Endothelial cell of umbilical vein (primary cell): ENCODE results near the gene STRN3. TPM values are rescaled to one million over a fixed set of nuclear protein-coding genes. Genes with fewer than 3 reads are reported as not detected.

Experiments
- BruUV-seq: library from RNA; stranded (reverse); fragments of 400-500 nt; replicated peaks from 2 replicates; lab custom pipeline; 2021; lab: Mats Ljungman, UMichigan
- CTCF ChIA-PET: fragments of 300-600, 350-600 bp; sonication (Branson Sonifier 250); formaldehyde crosslinking; loops from one replicate; lab custom pipeline; 2021; ENCODE audit warnings: antibody characterized with exemption, inconsistent platforms; lab: Charles Lee
- POLR2A ChIA-PET: fragments of 300-600, 350-600 bp; sonication (Branson Sonifier 250); formaldehyde crosslinking; loops from one replicate; lab custom pipeline; 2021; ENCODE audit warnings: antibody characterized with exemption, inconsistent platforms; lab: Charles Lee
- DNase-seq: peaks from one replicate; pipeline ENCODE4 v3.0.0-alpha.2; 2011; ENCODE audit warnings: low read depth, low spot score
- FAIRE-seq: peaks from 2 replicates; lab custom pipeline; 2011; peaks lifted over from hg19 to GRCh38; lab: Jason Lieb, UNC
- H2AFZ ChIP-seq: 2 replicates; pipeline ENCODE4 v1.6.0; 2012; ENCODE audit warnings: low read depth, low read length, control low read depth, inconsistent platforms
- H3K27ac ChIP-seq: 2 replicates; pipeline ENCODE4 v1.5.1; 2011; ENCODE audit warnings: low read depth, mild to moderate bottlenecking, control low read depth, low read length, moderate library complexity; ENCODE audit not compliant: insufficient read depth
- H3K27me3 ChIP-seq, 2 experiments: 2 replicates each; pipeline versions ENCODE4 v1.6.0 to v1.6.1; 2011; ENCODE audit warnings: low read length in 2 of 2, mixed read lengths in 1 of 2; ENCODE audit not compliant: control insufficient read depth in 2 of 2, insufficient read depth in 2 of 2
- H3K36me3 ChIP-seq, 2 experiments: 2 replicates in 1 of 2; 3 replicates in 1 of 2; pipeline ENCODE4 v1.5.1; 2011; ENCODE audit warnings: low read length in 2 of 2, mild to moderate bottlenecking in 1 of 2, moderate library complexity in 1 of 2; ENCODE audit not compliant: control insufficient read depth in 2 of 2, insufficient read depth in 2 of 2; ENCODE audit errors: extremely low read depth in 1 of 2
- H3K4me1 ChIP-seq: 3 replicates; pipeline ENCODE4 v1.5.1; 2011; ENCODE audit warnings: mild to moderate bottlenecking, low read length; ENCODE audit not compliant: control insufficient read depth, insufficient read depth; ENCODE audit errors: extremely low read depth
- H3K4me2 ChIP-seq: 2 replicates; pipeline ENCODE4 v1.6.1; 2011; ENCODE audit warnings: low read length, control low read depth, mixed read lengths; ENCODE audit not compliant: insufficient read depth
- H3K4me3 ChIP-seq, 3 experiments: fragments of 200-600 bp in 1 of 3; sonication (generic), shearing (Covaris generic) in 1 of 3; replicated peaks in 1 of 3; 2 replicates each; pipeline ENCODE4 v1.5.1; 2011 to 2016; ENCODE audit warnings: control low read depth in 3 of 3, low read length in 3 of 3, mild to moderate bottlenecking in 2 of 3, inconsistent platforms in 1 of 3, low read depth in 1 of 3, moderate library complexity in 1 of 3; ENCODE audit not compliant: insufficient read depth in 1 of 3
- H3K79me2 ChIP-seq: 2 replicates; pipeline ENCODE4 v1.6.0; 2012; ENCODE audit warnings: low read length, inconsistent platforms; ENCODE audit not compliant: control insufficient read depth, insufficient read depth
- H3K9ac ChIP-seq: replicated peaks from 2 replicates; pipeline ENCODE3; 2011; ENCODE audit warnings: low read length, control low read depth; ENCODE audit not compliant: insufficient read depth; ENCODE audit errors: extremely low read depth
- H3K9me1 ChIP-seq: replicated peaks from 3 replicates; pipeline ENCODE4 v1.6.0; 2011; ENCODE audit warnings: mild to moderate bottlenecking, low read length; ENCODE audit not compliant: control insufficient read depth, insufficient read depth; ENCODE audit errors: extremely low read depth
- H3K9me3 ChIP-seq: replicated peaks from 2 replicates; pipeline ENCODE4 v1.5.1; 2012; ENCODE audit warnings: low read length, inconsistent platforms; ENCODE audit not compliant: control insufficient read depth, insufficient read depth
- H4K20me1 ChIP-seq: replicated peaks from 2 replicates; pipeline ENCODE3; 2011; ENCODE audit warnings: mild to moderate bottlenecking, low read length; ENCODE audit not compliant: control insufficient read depth, insufficient read depth; ENCODE audit errors: extremely low read depth
- dilution Hi-C: fragments of 300-500 bp; cut with MboI; formaldehyde crosslinking; loops from one replicate; pipeline ENCODE4 v1.15.0; 2019; ENCODE audit warnings: low sequenced_read_pairs; ENCODE audit not compliant: extremely low pct_ligation_motif_present
- intact Hi-C: fragments of 100-400 bp; cut with micrococcal nuclease; formaldehyde crosslinking; loops from one replicate; pipeline ENCODE4 v1.10.0; 2022
- polyA plus RNA-seq, 4 experiments: library from polyadenylated mRNA; depleted of rRNA in 3 of 4; stranded (reverse) in 3 of 4; unstranded in 1 of 4; fragments of >200 nt; gene quantifications; 2 replicates each; pipeline versions ENCODE4 v1.2.1 to v1.2.3, GENCODE V29; 2011 to 2012; ENCODE audit warnings: missing spikeins in 1 of 4
- total RNA-seq: library from RNA; stranded (reverse); gene quantifications from 2 replicates; pipeline ENCODE4 v1.2.3, GENCODE V29; 2021
- TF ChIP-seq, protein P1 (sequence below), 2 donors: IDR thresholded peaks; 1 replicate in 1 of 2; 2 replicates in 1 of 2; pipeline ENCODE4 v1.5.1; 2011; ENCODE audit warnings: low read length in 2 of 2, mild to moderate bottlenecking in 2 of 2, moderate library complexity in 2 of 2, control low read depth in 1 of 2, inconsistent platforms in 1 of 2, low read depth in 1 of 2; ENCODE audit not compliant: insufficient read depth in 1 of 2; ENCODE audit errors: extremely low read depth in 1 of 2
- TF ChIP-seq, protein P2 (sequence below): IDR thresholded peaks from 2 replicates; pipeline ENCODE4 v1.6.1; 2011; ENCODE audit not compliant: insufficient read depth, insufficient read length

STRN3 gene
- total and polyA plus RNA-seq, 2 donors (not counting 3 experiments of a cell fraction or from before 2014, with no cell fraction given), result 8.4 to 35.1 TPM

DNA sequence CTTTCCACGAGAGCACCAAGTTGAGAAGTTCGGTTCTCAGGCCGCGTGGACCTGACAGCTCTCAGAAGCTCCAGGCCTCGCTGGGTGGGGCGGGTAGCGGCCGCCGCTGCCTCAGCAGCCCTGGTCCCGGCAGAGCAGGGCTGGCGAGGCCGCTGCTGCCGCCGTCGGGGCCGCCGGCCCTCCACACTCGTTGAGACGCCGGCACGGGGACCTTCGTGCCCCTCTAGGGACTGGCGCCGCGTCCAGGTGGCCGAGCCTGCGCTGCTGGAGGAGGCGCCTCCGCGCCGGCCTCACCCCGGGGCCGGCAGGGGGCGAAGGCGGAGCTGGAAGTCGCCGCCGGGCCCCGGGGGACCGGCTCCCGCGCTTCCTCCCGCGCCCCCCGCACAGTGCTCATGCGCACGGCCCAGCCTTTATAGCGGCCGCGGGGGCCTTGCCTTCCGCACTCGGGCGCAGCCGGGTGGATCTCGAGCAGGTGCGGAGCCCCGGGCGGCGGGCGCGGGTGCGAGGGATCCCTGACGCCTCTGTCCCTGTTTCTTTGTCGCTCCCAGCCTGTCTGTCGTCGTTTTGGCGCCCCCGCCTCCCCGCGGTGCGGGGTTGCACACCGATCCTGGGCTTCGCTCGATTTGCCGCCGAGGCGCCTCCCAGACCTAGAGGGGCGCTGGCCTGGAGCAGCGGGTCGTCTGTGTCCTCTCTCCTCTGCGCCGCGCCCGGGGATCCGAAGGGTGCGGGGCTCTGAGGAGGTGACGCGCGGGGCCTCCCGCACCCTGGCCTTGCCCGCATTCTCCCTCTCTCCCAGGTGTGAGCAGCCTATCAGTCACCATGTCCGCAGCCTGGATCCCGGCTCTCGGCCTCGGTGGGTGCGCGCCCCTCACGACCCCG, 151.8 kb downstream of the STRN3 start, which contains the start of gene COCH:
Gene COCH (plus strand): TSS at position 440 of the 879 bp plus-strand sequence. CDS start 380 bp downstream, at position 820.
- peak within 1 kb of the TSS; percentile 12 for H3K9ac ChIP-seq
- peak within 1 kb of the TSS; percentile 92 for H2AFZ ChIP-seq
- TF ChIP-seq, protein P1, sequence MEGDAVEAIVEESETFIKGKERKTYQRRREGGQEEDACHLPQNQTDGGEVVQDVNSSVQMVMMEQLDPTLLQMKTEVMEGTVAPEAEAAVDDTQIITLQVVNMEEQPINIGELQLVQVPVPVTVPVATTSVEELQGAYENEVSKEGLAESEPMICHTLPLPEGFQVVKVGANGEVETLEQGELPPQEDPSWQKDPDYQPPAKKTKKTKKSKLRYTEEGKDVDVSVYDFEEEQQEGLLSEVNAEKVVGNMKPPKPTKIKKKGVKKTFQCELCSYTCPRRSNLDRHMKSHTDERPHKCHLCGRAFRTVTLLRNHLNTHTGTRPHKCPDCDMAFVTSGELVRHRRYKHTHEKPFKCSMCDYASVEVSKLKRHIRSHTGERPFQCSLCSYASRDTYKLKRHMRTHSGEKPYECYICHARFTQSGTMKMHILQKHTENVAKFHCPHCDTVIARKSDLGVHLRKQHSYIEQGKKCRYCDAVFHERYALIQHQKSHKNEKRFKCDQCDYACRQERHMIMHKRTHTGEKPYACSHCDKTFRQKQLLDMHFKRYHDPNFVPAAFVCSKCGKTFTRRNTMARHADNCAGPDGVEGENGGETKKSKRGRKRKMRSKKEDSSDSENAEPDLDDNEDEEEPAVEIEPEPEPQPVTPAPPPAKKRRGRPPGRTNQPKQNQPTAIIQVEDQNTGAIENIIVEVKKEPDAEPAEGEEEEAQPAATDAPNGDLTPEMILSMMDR (IDR thresholded peaks at IDR 0.05; ENCODE audit: extremely low read depth in 1 of 2, insufficient read depth in 1 of 2, low read depth in 1 of 2, low read length in 2 of 2), result peak; percentile 22 to 32
- TF ChIP-seq, protein P2, sequence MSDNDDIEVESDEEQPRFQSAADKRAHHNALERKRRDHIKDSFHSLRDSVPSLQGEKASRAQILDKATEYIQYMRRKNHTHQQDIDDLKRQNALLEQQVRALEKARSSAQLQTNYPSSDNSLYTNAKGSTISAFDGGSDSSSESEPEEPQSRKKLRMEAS, result no peak
- dilution Hi-C loops, result no loop called here
- intact Hi-C loops, result loop anchor here (5.0 kb wide), 1 partner anchor 483 kb away; no protein-coding TSS in a partner anchor
- no peaks in the 10 kb centered on the region for H3K79me2 ChIP-seq
- ChIA-PET CTCF (interaction anchor here (1.0 to 1.3 kb wide), 2 partner anchors 84 to 192 kb away, joined by 3 read pairs; no protein-coding TSS in a partner anchor), POLR2A (no interaction called here)
- H3K4me2 ChIP-seq, result peak within 1 kb of the TSS; percentile 86
- peaks cover 47 to 64% of the 10 kb centered on the region in 2 experiments for H3K27me3 ChIP-seq
- H3K9me1 ChIP-seq, result no peaks in the 10 kb centered on the region
- peak within 1 kb of the TSS; percentile 42 to 50 (median 49) for H3K4me3 ChIP-seq
- no TSS peak for BruUV-seq
- H4K20me1 ChIP-seq, result no peaks in the 10 kb centered on the region
- H3K36me3 ChIP-seq, result no peaks in the 10 kb centered on the region
- no peak for FAIRE-seq
- peaks cover 12% of the 10 kb centered on the region for H3K4me1 ChIP-seq
- H3K27ac ChIP-seq, result no peak within 1 kb of the TSS
- no peak for DNase-seq
- no peaks in the 10 kb centered on the region for H3K9me3 ChIP-seq
